Loucy (cell line): Measurements from ENCODE around the gene MTA1.

Experiments
- H2AFZ ChIP-seq: fragments of 200-600 bp; sonication (generic); 2 replicates; pipeline ENCODE4 v1.6.0; 2016; ENCODE audit warnings: antibody characterized with exemption, mild to moderate bottlenecking, low read length, moderate library complexity
- H3F3A ChIP-seq: fragments of 200-600 bp; 2 replicates; pipeline ENCODE4 v1.6.0; 2016; ENCODE audit warnings: antibody characterized with exemption, low read depth, mild to moderate bottlenecking
- H3K27me3 ChIP-seq: fragments of 200-600 bp; sonication (generic); 2 replicates; pipeline ENCODE4 v1.6.1; 2014; ENCODE audit warnings: low read length, mild to moderate bottlenecking; ENCODE audit not compliant: insufficient read depth, poor library complexity, severe bottlenecking
- H3K36me3 ChIP-seq: fragments of 200-600 bp; sonication (generic); 2 replicates; pipeline ENCODE4 v1.6.1; 2016; ENCODE audit warnings: low read length; ENCODE audit not compliant: insufficient read depth
- H3K4me1 ChIP-seq: fragments of 200-600 bp; sonication (generic); 2 replicates; pipeline ENCODE4 v1.5.1; 2014; ENCODE audit warnings: low read length, mild to moderate bottlenecking; ENCODE audit not compliant: insufficient read depth, poor library complexity, severe bottlenecking
- H3K4me2 ChIP-seq: fragments of 200-600 bp; sonication (generic); 2 replicates; pipeline ENCODE4 v1.6.0; 2014; ENCODE audit warnings: antibody characterized with exemption, low read length, low read depth, mild to moderate bottlenecking; ENCODE audit not compliant: poor library complexity, severe bottlenecking
- H3K4me3 ChIP-seq: fragments of 200-600 bp; sonication (generic); 2 replicates; pipeline ENCODE4 v1.5.1; 2014; ENCODE audit warnings: low read length, mild to moderate bottlenecking, mixed read lengths; ENCODE audit not compliant: poor library complexity, severe bottlenecking
- H3K79me2 ChIP-seq: fragments of 200-600 bp; sonication (generic); 2 replicates; pipeline ENCODE4 v1.6.1; 2014; ENCODE audit warnings: low read length; ENCODE audit not compliant: insufficient read depth
- H3K9ac ChIP-seq: fragments of 200-600 bp; sonication (generic); 2 replicates; pipeline ENCODE4 v1.6.0; 2014; ENCODE audit warnings: mild to moderate bottlenecking, low read depth, low read length, moderate library complexity; ENCODE audit not compliant: poor library complexity, severe bottlenecking
- H3K9me2 ChIP-seq: fragments of 200-600 bp; sonication (generic); replicated peaks from 2 replicates; pipeline ENCODE4 v1.6.1; 2016; ENCODE audit warnings: low read depth, low read length, mixed read lengths
- H3K9me3 ChIP-seq: fragments of 200-600 bp; sonication (generic); 2 replicates; pipeline ENCODE4 v1.6.1; 2014; ENCODE audit warnings: mild to moderate bottlenecking, antibody characterized with exemption, low read length, low read depth; ENCODE audit not compliant: insufficient read depth
- H4K20me1 ChIP-seq: fragments of 200-600 bp; sonication (generic); 2 replicates; pipeline ENCODE4 v1.6.0; 2014; ENCODE audit warnings: antibody characterized with exemption, low read length, mild to moderate bottlenecking; ENCODE audit not compliant: insufficient read depth, poor library complexity, severe bottlenecking
- CTCF ChIP-seq: fragments of 200-600 bp; sonication (generic); conservative IDR thresholded peaks from 2 replicates; pipeline ENCODE4 v1.5.1; 2014; ENCODE audit warnings: mild to moderate bottlenecking, antibody characterized with exemption, low read length
- EZH2phosphoT487 ChIP-seq: fragments of 200-600 bp; IDR thresholded peaks from 2 replicates; pipeline ENCODE4 v1.6.1; 2018; ENCODE audit warnings: antibody characterized with exemption, mild to moderate bottlenecking, moderate library complexity, borderline replicate concordance

MTA1 gene

GRCh38 chr14:105385698-105386365 is 33.8 kb upstream of the MTA1 start:
- Histone ChIP-seq H3K4me2 (no peak overlapping the region), H3K9me3 (no peaks in the 10 kb centered on the region), H3K9ac (no peak overlapping the region), H3K4me1 (peaks cover 16% of the 10 kb centered on the region), H3K4me3 (no peak overlapping the region), H3K9me2 (no peaks in the 10 kb centered on the region), H3F3A (no peaks in the 10 kb centered on the region), H3K79me2 (no peaks in the 10 kb centered on the region), H3K27me3 (no peaks in the 10 kb centered on the region), H4K20me1 (no peaks in the 10 kb centered on the region), H2AFZ (no peak overlapping the region), H3K36me3 (peaks cover 13% of the 10 kb centered on the region; the same call in 1 of the 2 replicates)
- TF ChIP-seq CTCF (no peak), EZH2phosphoT487 (no peak)

- Histone ChIP-seq H3K4me2 (no peak overlapping the region), H3K36me3 (peaks cover 13% of the 10 kb centered on the region; the same call in 1 of the 2 replicates), H3K4me3 (no peak overlapping the region), H4K20me1 (no peaks in the 10 kb centered on the region), H3K9me2 (no peaks in the 10 kb centered on the region), H3K4me1 (peaks cover 19% of the 10 kb centered on the region), H3K9me3 (no peaks in the 10 kb centered on the region), H3K79me2 (no peaks in the 10 kb centered on the region), H2AFZ (no peak overlapping the region), H3K27me3 (no peaks in the 10 kb centered on the region), H3K9ac (no peak overlapping the region), H3F3A (no peaks in the 10 kb centered on the region)
- no peak for TF ChIP-seq EZH2phosphoT487
Observed at GRCh38 chr14:105386581-105387529, 32.8 kb upstream of the MTA1 start.

GRCh38 chr14:105387530-105387922 is 32.1 kb upstream of the MTA1 start:
- Histone ChIP-seq H3K79me2 (no peaks in the 10 kb centered on the region), H3K4me2 (no peak overlapping the region), H3K9me2 (no peaks in the 10 kb centered on the region), H3K4me3 (no peak overlapping the region), H2AFZ (no peak overlapping the region), H3F3A (no peaks in the 10 kb centered on the region), H3K4me1 (peaks cover 19% of the 10 kb centered on the region), H3K36me3 (peaks cover 13% of the 10 kb centered on the region; the same call in 1 of the 2 replicates), H3K27me3 (no peaks in the 10 kb centered on the region), H4K20me1 (no peaks in the 10 kb centered on the region), H3K9ac (no peak overlapping the region), H3K9me3 (no peaks in the 10 kb centered on the region)
- TF ChIP-seq EZH2phosphoT487: no peak
- no peak for TF ChIP-seq CTCF
